MCF 10A (cell line): Measurements from ENCODE around the gene SP7. TPM values are rescaled to one million over a fixed set of nuclear protein-coding genes. Genes with fewer than 3 reads are reported as not detected.
"Not testable (repeated sequence)": the region's sequence is repeated elsewhere in the genome, so short reads cannot be mapped to it uniquely, and the experiment has no call there.

Source experiments
- BruUV-seq: library from RNA; stranded (reverse); fragments of 400-500 nt; replicated peaks from 2 replicates; lab custom pipeline; 2021; lab: Mats Ljungman, UMichigan
- CTCF ChIA-PET: fragments of 300-600 bp; sonication (Branson Sonifier 250); formaldehyde crosslinking; extraction: SDS; loops from one replicate; lab custom pipeline; 2021; ENCODE audit warnings: antibody characterized with exemption, inconsistent platforms; lab: Yijun Ruan, JAX
- POLR2A ChIA-PET: fragments of 300-600, 350-650 bp; sonication (Branson Sonifier 250); formaldehyde crosslinking; extraction: SDS; loops from one replicate; lab custom pipeline; 2020; ENCODE audit warnings: antibody characterized with exemption, inconsistent platforms; lab: Yijun Ruan, JAX
- DNase-seq: peaks from one replicate; pipeline ENCODE4 v3.0.0-alpha.2; 2018; ENCODE audit not compliant: unreplicated experiment
- H3K27ac Mint-ChIP-seq: one replicate; pipeline ENCODE4 v1.8.0; 2022; ENCODE audit warnings: mild to moderate bottlenecking, low read depth, mixed read lengths; ENCODE audit not compliant: unreplicated experiment
- H3K27me3 Mint-ChIP-seq: one replicate; pipeline ENCODE4 v1.8.0; 2022; ENCODE audit warnings: mixed read lengths; ENCODE audit not compliant: insufficient read depth, unreplicated experiment
- H3K36me3 Mint-ChIP-seq: one replicate; pipeline ENCODE4 v1.8.0; 2022; ENCODE audit warnings: mild to moderate bottlenecking, moderate library complexity, mixed read lengths; ENCODE audit not compliant: insufficient read depth, unreplicated experiment
- H3K4me1 Mint-ChIP-seq: one replicate; pipeline ENCODE4 v1.8.0; 2022; ENCODE audit warnings: mixed read lengths; ENCODE audit not compliant: insufficient read depth, unreplicated experiment
- H3K4me3 Mint-ChIP-seq: one replicate; pipeline ENCODE4 v1.8.0; 2022; ENCODE audit warnings: mild to moderate bottlenecking, moderate library complexity, mixed read lengths; ENCODE audit not compliant: unreplicated experiment
- H3K9me3 Mint-ChIP-seq: one replicate; pipeline ENCODE4 v1.8.0; 2022; ENCODE audit warnings: mixed read lengths; ENCODE audit not compliant: unreplicated experiment
- intact Hi-C: fragments of 100-400 bp; cut with micrococcal nuclease; formaldehyde crosslinking; loops from 2 replicates; pipeline ENCODE4 v1.14.1; 2022
- total RNA-seq: library from RNA; stranded (reverse); gene quantifications from 2 replicates; pipeline ENCODE4 v1.2.3, GENCODE V29; 2022
- TF ChIP-seq, protein P1 (sequence below): fragments of 200-600 bp; IDR thresholded peaks from one replicate; pipeline ENCODE4 v1.8.0; 2022; ENCODE audit warnings: antibody characterized with exemption, mild to moderate bottlenecking; ENCODE audit not compliant: unreplicated experiment

Gene SP7
- total RNA-seq, 1 experiment from 2014 or later, result not detected

DNA sequence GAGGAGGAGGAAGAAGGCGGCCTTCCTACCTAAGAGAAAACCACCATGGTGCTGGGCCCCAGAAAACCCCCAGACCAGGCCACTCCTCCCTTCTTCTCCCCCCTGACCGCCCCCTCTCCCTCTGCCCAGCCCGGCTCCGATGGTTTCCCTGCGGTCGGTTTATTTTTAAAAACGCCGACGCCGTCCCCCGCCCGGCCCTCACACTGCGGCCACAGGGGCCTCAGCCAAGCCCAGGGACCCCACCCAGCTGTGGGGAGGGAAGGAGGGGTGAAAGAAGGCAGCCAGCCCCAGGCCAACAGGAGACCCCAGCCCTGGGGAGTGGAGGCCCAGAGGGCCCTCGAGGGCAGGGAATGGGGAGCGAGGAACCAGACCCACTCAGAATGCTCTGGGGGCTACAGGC, 3.4 kb downstream of the SP7 start:
- ChIA-PET POLR2A (interaction anchor here (0.7 to 1.1 kb wide), 3 partner anchors 9 to 109 kb away, joined by 3 to 4 read pairs (median 3); partner anchors contain the start of gene PRR13), CTCF (interaction anchor here (0.6 to 1.9 kb wide), 5 partner anchors 9 to 142 kb away, joined by 3 to 7 read pairs (median 4); no protein-coding TSS in a partner anchor)
- no peak for DNase-seq
- no peak overlapping the region for H3K27ac Mint-ChIP-seq
- no peaks in the 10 kb centered on the region for H3K9me3 Mint-ChIP-seq
- H3K36me3 Mint-ChIP-seq, result peaks cover 7% of the 10 kb centered on the region
- no peak overlapping the region for H3K4me3 Mint-ChIP-seq
- TF ChIP-seq, protein P1, sequence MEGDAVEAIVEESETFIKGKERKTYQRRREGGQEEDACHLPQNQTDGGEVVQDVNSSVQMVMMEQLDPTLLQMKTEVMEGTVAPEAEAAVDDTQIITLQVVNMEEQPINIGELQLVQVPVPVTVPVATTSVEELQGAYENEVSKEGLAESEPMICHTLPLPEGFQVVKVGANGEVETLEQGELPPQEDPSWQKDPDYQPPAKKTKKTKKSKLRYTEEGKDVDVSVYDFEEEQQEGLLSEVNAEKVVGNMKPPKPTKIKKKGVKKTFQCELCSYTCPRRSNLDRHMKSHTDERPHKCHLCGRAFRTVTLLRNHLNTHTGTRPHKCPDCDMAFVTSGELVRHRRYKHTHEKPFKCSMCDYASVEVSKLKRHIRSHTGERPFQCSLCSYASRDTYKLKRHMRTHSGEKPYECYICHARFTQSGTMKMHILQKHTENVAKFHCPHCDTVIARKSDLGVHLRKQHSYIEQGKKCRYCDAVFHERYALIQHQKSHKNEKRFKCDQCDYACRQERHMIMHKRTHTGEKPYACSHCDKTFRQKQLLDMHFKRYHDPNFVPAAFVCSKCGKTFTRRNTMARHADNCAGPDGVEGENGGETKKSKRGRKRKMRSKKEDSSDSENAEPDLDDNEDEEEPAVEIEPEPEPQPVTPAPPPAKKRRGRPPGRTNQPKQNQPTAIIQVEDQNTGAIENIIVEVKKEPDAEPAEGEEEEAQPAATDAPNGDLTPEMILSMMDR, result no peak
- intact Hi-C loops, result no loop called here
- peaks cover 30% of the 10 kb centered on the region for H3K27me3 Mint-ChIP-seq
- peaks cover 3% of the 10 kb centered on the region for H3K4me1 Mint-ChIP-seq
- no TSS peak for BruUV-seq

DNA sequence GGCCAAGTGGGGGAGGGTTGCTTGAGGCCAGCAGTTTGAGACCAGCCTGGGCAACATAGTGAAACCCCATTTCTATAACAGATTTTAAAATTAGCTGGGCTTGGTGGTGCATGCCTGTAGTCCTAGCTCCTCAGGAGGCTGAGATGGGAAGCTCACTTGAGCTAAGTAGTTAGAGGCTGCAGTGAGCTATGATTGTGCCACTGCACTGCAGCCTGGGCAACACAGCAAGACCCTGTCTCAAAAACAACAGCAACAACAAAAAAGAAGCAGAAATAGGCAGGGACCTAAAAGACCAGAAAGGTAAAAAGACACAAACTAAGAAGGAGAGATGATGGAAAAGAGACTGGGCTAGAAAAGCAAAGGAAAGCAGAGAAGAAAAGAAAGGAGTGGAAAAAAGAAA, 3.8 kb downstream of the SP7 start:
- intact Hi-C loops, H3K36me3 Mint-ChIP-seq, DNase-seq, BruUV-seq, H3K4me3 Mint-ChIP-seq, H3K27ac Mint-ChIP-seq, H3K4me1 Mint-ChIP-seq, H3K9me3 Mint-ChIP-seq: not testable (repeated sequence)
- ChIA-PET CTCF (interaction anchor here (0.7 to 1.9 kb wide), 6 partner anchors 8 to 181 kb away, joined by 3 to 7 read pairs (median 4); no protein-coding TSS in a partner anchor), POLR2A (interaction anchor here (0.7 to 1.1 kb wide), 4 partner anchors 9 to 109 kb away, joined by 3 to 4 read pairs (median 3); partner anchors contain the start of genes AAAS and PRR13)
- H3K27me3 Mint-ChIP-seq, result peaks cover 26% of the 10 kb centered on the region

DNA sequence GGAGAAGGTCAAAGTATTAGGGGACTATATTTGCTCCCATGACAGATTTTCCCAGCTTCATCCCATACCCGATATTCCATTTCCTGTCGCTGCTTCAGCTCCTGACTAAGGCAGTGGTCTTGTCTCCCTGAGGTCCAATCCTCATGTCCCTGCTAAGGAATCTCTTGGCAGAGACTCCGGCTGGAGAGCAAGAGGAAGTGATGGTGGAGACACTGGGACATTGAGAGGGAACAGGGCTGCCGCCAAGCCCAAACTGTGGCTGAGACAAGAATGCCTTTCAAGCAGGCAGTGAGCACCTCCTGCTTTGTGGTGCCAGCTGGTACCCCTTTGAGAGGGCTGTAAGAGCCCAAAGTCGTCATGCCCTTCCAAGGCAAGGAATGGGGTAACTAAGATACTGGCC, 5.5 kb downstream of the SP7 start:
- Mint-ChIP-seq H3K36me3 (peaks cover 7% of the 10 kb centered on the region), H3K4me3 (no peak overlapping the region), H3K27ac (no peak overlapping the region), H3K27me3 (peaks cover 13% of the 10 kb centered on the region), H3K4me1 (no peaks in the 10 kb centered on the region), H3K9me3 (no peaks in the 10 kb centered on the region)
- POLR2A ChIA-PET, result interaction anchor here (0.7 to 1.3 kb wide), 2 partner anchors 10 to 97 kb away, joined by 3 to 5 read pairs; partner anchors contain the start of gene AAAS
- CTCF ChIA-PET, result interaction anchor here (0.8 to 6.0 kb wide), 5 partner anchors 9 to 91 kb away, joined by 3 to 63 read pairs (median 13); partner anchors contain the start of gene AAAS
- intact Hi-C loops, result no loop called here
- TF ChIP-seq, protein P1, result no peak
- no peak for DNase-seq
- BruUV-seq, result no TSS peak

DNA sequence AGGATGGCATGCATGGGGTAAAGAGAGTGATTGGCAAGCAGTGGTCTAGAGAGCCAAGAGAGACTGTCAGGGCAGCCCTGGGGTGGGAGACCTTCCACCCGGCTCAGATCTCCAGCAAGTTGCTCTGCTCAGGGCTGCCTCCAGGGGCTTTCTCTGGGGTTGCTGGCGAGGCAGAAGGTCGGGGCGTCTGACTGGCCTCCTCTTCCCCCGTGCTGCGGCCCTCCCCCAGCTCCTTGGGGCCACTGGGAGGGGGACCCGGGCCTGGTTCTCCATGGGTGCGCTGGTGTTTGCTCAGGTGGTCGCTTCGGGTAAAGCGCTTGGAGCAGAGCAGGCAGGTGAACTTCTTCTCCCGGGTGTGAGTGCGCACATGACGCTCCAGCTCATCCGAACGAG, 8.1 kb downstream of the SP7 start:
- no TSS peak for BruUV-seq
- peaks cover 13% of the 10 kb centered on the region for H3K27me3 Mint-ChIP-seq
- TF ChIP-seq, protein P1, result no peak
- no peak overlapping the region for H3K27ac Mint-ChIP-seq
- H3K4me1 Mint-ChIP-seq, result peaks cover 9% of the 10 kb centered on the region
- POLR2A ChIA-PET, result interaction anchor here (0.5 to 1.1 kb wide), 3 partner anchors 17 to 125 kb away, joined by 3 to 6 read pairs (median 3); no protein-coding TSS in a partner anchor
- H3K9me3 Mint-ChIP-seq, result no peaks in the 10 kb centered on the region
- no peaks in the 10 kb centered on the region for H3K36me3 Mint-ChIP-seq
- intact Hi-C loops, result loop anchor here (10.0 kb wide), 1 partner anchor 347 kb away; the partner anchor contains the start of gene ATP5MC2
- CTCF ChIA-PET, result interaction anchor here (0.6 to 6.0 kb wide), 12 partner anchors 10 to 254 kb away, joined by 3 to 63 read pairs (median 4); partner anchors contain the start of gene SP1
- no peak overlapping the region for H3K4me3 Mint-ChIP-seq
- DNase-seq, result no peak
